Esophagus muscularis mucosa (tissue), 4 donors: ENCODE data around the gene OR56A4.

Source experiments
- CTCF ChIP-seq, 3 experiments: fragments of 200-600 bp in 2 of 3; fragments of 450-650 bp in 1 of 3; sonication (generic) in 2 of 3; IDR thresholded peaks; one replicate each; pipeline ENCODE4 v1.5.1; 2017 to 2019; ENCODE audit warnings: antibody characterized with exemption in 3 of 3, mild to moderate bottlenecking in 2 of 3, moderate library complexity in 1 of 3
- EP300 ChIP-seq: sonication (generic); formaldehyde crosslinking; IDR thresholded peaks from one replicate; pipeline ENCODE4 v1.6.1; 2017; ENCODE audit warnings: antibody characterized with exemption
- POLR2A ChIP-seq: fragments of 450-650 bp; IDR thresholded peaks from one replicate; pipeline ENCODE4 v1.6.1; 2017; ENCODE audit warnings: antibody characterized with exemption, moderate library complexity, mild to moderate bottlenecking, low read depth
- POLR2AphosphoS5 ChIP-seq, 2 donors: sonication (generic); formaldehyde crosslinking; IDR thresholded peaks; one replicate each; pipeline ENCODE4 v1.6.1; 2017; ENCODE audit warnings: antibody characterized with exemption in 2 of 2

- no peak for TF ChIP-seq CTCF (IDR thresholded peaks at IDR 0.05)
- no peak for TF ChIP-seq POLR2A
- TF ChIP-seq POLR2AphosphoS5 (IDR thresholded peaks at IDR 0.05) = no peak
- no peak for TF ChIP-seq EP300
These were observed 351 bp downstream of the OR56A4 start for GRCh38 chr11:6006395-6006794.
